ENCODE measurements around the gene RAMP1. TPM values are rescaled to one million over a fixed set of nuclear protein-coding genes. Genes with fewer than 3 reads are reported as not detected.
"Not testable (repeated sequence)": the region's sequence is repeated elsewhere in the genome, so short reads cannot be mapped to it uniquely, and the experiment has no call there.

Gene RAMP1
- 10.0 TPM for total RNA-seq

GRCh38 chr2:237859533-237860272, at the start of gene RAMP1:
Gene RAMP1, plus strand, starts transcription at chr2:237859623. Its CDS starts 53 bp downstream, at chr2:237859676.
- peak; percentile 57 for ATAC-seq
- peak; percentile 48 for DNase-seq (ENCODE audit: low spot score)

GRCh38 chr2:237815637-237816036, 43.8 kb upstream of the RAMP1 start:
- DNase-seq (ENCODE audit: low spot score): no peak

DNA sequence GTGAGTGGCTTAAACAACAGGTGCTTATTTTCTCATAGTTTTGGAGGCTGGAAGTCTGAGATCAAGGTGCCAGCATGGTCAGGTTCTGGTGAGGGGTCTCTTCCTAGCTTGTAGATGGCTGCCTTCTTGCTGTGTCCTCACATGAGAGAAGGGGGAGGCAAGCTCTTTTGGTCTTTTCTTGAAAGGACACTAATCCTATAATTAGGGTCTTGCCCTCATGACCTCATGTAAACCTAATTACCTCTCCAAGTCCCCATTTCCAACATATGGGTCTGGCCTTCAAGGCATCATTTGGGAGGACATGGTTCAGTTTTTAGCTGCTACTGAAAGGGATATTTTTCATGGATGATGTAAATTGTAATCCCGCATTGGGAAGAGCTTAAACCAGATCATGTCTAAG, 42.9 kb upstream of the RAMP1 start:
- ATAC-seq (no peak), DNase-seq (ENCODE audit: low spot score) (no peak)

More at GRCh38 chr2:237815637-237816036, 43.8 kb upstream of the RAMP1 start:
- ATAC-seq: no peak

DNA sequence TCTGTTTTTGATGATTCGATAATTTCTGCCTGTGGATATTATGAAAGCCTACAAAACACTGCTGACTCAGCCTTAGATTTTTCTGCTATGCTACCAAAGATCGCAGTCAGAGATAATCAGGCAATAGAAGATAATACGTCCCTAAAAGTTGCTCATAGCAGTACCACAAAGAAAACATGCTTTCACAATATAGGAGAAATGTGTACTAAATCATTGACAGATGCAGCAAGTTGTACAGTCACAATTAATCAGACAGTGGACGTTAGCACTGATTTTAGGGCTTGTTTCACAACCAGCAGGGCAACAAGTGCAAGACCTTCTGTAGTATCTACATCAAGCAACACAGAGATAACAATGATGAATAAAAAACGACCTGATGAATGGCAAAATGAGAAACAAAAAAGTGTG, 41.4 kb upstream of the RAMP1 start:
- DNase-seq (ENCODE audit: low spot score): no peak

DNA sequence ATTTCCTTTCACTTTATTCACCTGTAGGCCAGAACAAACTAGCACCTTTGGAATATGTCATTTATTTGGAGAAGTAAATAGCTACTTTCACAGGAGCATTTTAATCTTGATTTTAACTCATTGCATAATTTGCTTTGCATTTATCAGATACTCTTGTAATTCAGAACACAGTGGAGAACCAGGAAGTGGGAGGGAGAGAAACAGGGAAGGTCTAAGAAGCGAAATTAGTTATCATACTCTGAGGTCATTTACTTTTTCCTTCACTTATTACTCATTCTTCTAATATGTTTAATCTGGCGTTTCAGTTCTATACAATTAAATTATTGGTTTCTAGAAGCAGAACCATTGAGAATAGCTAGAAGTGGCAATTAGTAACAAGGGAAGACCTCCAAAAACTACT, 40.2 kb upstream of the RAMP1 start:
- DNase-seq (ENCODE audit: low spot score) (no peak), ATAC-seq (no peak)

More for the DNA sequence above, 41.4 kb upstream of the RAMP1 start:
- ATAC-seq: peak; percentile 53

GRCh38 chr2:237820421-237820820, 39.0 kb upstream of the RAMP1 start:
- DNase-seq (ENCODE audit: low spot score) (no peak), ATAC-seq (no peak)

GRCh38 chr2:237823544-237823943, 35.9 kb upstream of the RAMP1 start:
- DNase-seq (ENCODE audit: low spot score): no peak
- ATAC-seq: no peak

DNA sequence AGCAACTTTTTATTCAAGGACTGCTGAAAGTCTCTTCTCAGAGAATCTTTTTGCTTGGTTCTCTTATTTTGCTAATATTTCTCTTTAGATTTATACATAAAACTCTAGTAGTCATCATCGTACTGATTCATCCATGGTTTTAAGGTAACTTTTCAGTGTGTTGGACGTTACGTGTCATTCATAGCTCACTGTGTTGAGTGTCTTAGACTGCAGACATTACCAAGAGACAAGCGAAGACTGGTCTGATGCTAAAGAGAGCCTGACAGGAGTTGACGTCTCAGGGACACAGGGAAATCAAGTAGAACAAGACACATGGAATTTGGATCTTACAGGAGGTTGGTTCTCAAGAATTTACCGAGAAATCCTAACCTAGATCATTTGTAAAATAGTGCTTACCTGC, 35.3 kb upstream of the RAMP1 start:
- DNase-seq (ENCODE audit: low spot score) (no peak), ATAC-seq (no peak)

- DNase-seq (ENCODE audit: low spot score) (no peak), ATAC-seq (peak; percentile 34)
These were observed 31.9 kb upstream of the RAMP1 start for GRCh38 chr2:237827421-237827987.

DNA sequence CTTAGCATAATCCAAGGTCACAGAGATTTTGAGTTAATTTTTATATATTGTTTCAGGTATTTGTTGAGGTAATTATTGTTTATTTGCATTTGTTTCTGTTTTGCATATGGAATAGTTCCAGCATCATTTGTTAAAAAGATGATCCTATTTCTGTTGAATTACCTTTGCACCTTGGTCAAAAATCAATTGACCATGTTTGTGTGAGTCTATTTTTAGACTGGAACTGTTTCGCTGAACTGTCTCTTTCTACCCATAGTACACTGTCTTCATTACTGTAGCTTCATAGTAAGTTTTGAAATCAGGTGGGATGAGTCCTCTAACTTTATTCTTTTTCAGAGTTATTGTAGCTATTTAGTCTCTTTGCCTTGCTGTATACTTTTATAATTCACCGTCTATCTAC, 28.9 kb upstream of the RAMP1 start:
- DNase-seq (ENCODE audit: low spot score) (no peak), ATAC-seq (peak; percentile 89)

DNA sequence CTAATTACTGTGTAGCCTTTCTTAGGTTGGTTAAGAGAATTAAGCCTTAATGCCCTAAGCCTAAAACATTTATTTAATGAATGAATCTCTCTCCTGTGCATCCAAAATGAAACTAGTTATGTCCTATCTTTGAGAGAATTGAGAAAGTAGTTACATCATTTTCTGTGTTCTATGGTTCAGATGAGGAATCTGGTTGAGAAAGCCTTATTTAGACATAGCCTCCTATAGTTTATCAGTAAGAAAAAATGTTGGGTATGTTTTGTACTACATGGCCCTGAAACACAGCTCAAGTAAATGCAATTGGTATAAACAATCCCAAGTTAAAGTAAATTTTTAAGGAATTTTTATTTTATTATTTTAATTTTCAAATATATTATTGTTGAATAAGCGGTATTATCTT, 25.9 kb upstream of the RAMP1 start:
- ATAC-seq: no peak
- DNase-seq (ENCODE audit: low spot score): no peak

- no peak for ATAC-seq
These were observed 24.1 kb upstream of the RAMP1 start for GRCh38 chr2:237835372-237835771.

DNA sequence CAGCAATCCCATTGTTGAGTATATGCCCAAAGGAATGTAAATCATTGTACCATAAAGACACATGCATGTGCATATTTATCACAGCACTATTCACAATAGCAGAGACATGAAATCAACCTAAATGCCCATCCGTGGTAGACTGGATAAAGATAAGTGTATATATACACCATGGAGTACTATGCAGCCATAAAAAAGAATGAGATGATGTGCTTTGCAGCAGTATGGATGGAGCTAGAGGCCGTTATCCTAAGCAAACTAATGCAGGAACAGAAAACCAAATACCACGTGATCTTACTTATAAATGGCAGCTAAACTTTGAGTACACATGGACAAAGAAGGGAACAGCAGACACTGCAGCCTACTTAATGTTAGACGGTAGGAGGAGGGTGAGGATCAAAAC, 18.4 kb upstream of the RAMP1 start:
- DNase-seq (ENCODE audit: low spot score) (no peak), ATAC-seq (no peak)

More at GRCh38 chr2:237835372-237835771, 24.1 kb upstream of the RAMP1 start:
- DNase-seq (ENCODE audit: low spot score): no peak

DNA sequence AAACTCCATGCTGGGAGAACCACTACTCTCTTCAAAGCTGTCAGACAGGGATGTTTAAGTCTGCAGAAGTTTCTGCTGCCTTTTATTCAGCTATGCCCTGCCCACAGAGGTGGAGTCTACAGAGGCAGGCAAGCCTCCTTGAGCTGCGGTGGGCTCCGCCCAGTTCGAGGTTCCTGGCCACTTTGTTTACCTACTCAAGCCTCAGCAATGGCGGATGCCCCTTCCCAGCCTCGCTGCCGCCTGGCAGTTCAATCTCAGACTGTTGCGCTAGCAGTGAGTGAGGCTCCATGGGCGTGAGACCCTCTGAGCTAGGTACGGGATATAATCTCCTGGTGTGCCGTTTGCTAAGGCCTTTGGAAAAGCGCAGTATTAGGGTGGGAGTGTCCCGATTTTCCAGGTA, 10.5 kb upstream of the RAMP1 start:
- ATAC-seq; DNase-seq (ENCODE audit: low spot score): not testable (repeated sequence)

- no peak for ATAC-seq
- DNase-seq (ENCODE audit: low spot score): no peak
These were observed 5.1 kb upstream of the RAMP1 start for GRCh38 chr2:237854295-237854694.

GRCh38 chr2:237857791-237858190, 1.6 kb upstream of the RAMP1 start:
- ATAC-seq (peak; percentile 7), DNase-seq (ENCODE audit: low spot score) (no peak)

- ATAC-seq: peak; percentile 91
- peak; percentile 75 for DNase-seq (ENCODE audit: low spot score)
These were observed 935 bp upstream of the RAMP1 start for GRCh38 chr2:237858294-237859081.

- ATAC-seq: no peak
These were observed 365 bp upstream of the RAMP1 start for GRCh38 chr2:237859082-237859433.

DNA sequence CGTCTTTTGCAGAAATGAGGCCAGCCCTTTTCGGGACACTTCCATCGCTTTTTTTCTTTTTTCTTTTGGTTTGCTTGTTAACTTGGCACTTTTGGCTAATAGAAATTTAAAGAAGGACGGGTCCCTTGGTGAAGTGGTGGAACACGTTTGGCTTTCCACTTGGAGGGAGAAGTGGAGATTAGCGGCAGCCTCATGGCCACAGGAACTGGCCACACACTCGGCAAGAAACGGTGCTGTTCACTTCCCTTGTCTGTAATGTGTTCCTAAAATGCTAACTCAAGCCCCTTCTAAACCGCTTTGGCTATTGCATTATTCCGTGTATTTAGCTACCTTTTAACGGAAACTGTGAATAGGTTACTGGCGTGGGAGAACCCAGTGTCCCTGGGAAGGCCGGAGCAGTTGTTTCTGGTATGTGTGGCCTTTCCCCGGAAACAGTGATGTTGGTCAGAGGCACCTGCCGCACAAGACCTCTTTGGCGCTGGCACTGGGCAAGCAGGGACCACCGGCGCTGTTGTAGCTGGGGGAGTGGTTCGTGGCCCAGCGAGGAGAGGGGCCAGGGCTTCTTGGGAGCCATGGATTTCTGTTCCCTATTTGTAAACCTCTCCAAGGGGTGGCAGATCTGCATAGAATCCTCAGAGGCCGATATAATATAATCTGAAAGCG, 981 bp downstream of the RAMP1 start:
- DNase-seq (ENCODE audit: low spot score): no peak
- ATAC-seq: no peak

More at GRCh38 chr2:237859082-237859433, 365 bp upstream of the RAMP1 start:
- peak; percentile 44 for DNase-seq (ENCODE audit: low spot score)

DNA sequence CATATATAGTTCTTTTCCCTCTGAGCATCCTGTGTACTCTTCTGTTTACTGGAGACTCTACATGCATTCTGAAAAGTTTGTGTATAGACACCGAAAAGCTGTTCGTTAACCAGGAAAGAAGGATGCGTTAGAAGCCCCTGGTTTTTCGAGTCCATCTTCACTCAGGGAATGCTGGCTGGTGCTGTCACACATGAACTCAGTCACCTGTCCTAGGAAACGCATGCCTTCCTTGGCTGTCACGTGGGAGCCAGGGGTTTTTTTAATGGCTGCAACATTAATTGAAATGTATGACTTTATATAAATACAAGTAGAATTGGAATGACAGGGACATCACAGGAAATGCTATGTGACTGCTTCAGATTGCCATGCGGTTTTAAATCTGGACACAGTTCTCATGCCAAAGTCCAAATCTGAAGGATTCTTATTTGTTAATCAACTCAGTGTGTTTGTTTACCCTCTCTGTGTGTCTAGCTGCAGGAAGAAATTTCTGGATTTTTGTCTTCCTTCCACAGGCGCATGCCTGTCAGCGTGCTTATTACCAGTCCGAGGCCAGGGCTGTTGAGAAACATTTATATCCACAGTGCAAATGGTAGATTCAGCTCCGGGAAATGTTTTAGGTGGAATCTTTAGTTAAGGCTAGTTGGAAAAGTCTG, 2.6 kb downstream of the RAMP1 start:
- DNase-seq (ENCODE audit: low spot score) (no peak), ATAC-seq (no peak)

- ATAC-seq: no peak
- no peak for DNase-seq (ENCODE audit: low spot score)
These were observed 3.1 kb downstream of the RAMP1 start for GRCh38 chr2:237862528-237862895.
